Stimulated activated CD4-positive, alpha-beta T cell treated with anti-CD3 and anti-CD28 coated beads, Interleukin-15, amount 100 ng/mL, for 48 hours (primary cell): ENCODE measurements around the gene CEP63.
A peak's percentile ranks its signal among the peaks of the same experiment; 100 is the strongest.
"Not testable (repeated sequence)": the region's sequence is repeated elsewhere in the genome, so short reads cannot be mapped to it uniquely, and the experiment has no call there.

Experiments
- DNase-seq, 2 donors: peaks; one replicate each; pipeline ENCODE4 v3.0.0-alpha.2; 2020; ENCODE audit warnings: low read depth in 2 of 2

The CEP63 gene

DNA sequence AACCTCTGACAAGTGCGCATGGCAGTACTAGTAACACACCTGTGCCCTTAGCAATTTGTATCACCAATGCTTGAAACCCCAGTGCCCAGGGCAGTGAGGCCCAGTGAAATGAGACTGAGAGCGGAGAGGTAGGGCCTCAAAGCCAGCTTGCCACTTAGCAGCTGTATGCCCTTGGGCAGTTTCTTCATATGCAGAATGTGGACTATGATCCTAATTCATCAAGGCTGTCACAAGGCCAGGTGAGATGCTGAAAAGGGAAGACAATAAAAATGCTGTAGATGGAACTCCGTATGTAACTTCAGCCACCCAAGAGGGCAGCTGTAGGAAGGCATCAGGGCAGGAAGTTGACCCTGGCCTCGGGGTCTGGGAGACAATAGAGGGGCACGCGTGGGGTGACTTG lies 90.6 kb downstream of the CEP63 start:
- DNase-seq, result no peak

DNA sequence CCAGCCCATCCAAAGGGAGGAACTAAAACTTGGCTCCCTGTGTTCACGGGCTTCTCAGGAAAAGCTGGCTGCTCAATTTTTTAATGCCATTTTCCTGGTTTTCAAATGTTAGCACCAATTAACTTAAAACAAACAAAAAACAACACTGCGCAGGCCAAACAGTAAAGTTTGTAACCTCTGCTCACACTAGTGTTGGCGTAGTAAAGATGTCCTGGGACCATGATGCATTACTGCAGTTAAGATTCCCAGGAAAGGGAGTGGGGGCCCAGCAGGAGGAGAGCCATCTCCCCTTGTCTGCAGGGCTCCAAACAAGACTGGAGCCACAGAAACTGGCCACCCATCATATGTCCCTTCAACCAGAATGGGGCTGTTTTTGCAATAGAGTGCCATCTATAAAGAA lies 91.0 kb downstream of the CEP63 start:
- no peak for DNase-seq

- DNase-seq, result no peak
These were observed 93.3 kb downstream of the CEP63 start for GRCh38 chr3:134579141-134579665.

DNA sequence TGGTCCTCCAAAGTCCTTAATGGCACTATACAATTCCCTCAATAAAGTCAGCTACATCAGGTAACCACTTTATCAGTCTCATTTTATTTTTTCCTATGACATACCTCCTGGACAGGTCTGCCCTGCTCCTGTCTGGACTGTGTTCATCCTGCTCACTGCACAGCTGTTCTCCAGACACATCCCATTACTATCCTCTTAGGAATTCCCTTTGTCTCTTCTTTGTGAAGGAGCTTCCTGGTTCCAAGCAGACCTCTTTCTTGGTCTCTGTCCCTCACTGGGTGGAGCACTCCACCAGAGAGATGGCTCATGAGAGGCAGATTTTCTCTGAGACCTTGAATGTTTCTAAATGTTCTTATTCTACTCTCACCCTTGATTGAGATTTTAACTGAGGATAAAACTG lies 104.9 kb downstream of the CEP63 start:
- no peak for DNase-seq

DNA sequence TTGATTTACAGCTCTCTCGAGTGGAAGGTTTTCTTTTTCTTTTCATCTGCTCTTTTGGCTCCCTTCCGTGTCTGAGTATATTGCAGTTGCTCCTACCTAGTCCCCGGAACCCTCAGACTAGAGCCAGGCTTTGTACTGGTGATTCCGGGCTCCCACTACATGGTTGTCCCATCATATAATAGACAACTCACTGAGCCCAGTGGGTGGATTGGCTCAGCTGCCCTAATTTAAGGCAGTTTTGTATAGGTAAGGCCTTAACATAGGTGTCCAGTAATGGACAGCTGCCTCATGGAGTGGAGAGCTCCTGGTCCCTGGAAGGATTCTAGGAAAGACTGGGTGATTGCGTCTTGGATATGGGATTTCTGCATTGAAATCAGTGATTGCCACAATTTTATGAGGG lies 106.9 kb downstream of the CEP63 start:
- DNase-seq, result no peak

- no peak for DNase-seq
These were observed 108.5 kb downstream of the CEP63 start for GRCh38 chr3:134594331-134594741.

GRCh38 chr3:134594986-134595385 lies 109.1 kb downstream of the CEP63 start:
- DNase-seq, result not testable (repeated sequence)

GRCh38 chr3:134597390-134597970 lies 111.6 kb downstream of the CEP63 start:
- no peak for DNase-seq

- DNase-seq, result no peak
These were observed 113.1 kb downstream of the CEP63 start for GRCh38 chr3:134598763-134599545.

DNA sequence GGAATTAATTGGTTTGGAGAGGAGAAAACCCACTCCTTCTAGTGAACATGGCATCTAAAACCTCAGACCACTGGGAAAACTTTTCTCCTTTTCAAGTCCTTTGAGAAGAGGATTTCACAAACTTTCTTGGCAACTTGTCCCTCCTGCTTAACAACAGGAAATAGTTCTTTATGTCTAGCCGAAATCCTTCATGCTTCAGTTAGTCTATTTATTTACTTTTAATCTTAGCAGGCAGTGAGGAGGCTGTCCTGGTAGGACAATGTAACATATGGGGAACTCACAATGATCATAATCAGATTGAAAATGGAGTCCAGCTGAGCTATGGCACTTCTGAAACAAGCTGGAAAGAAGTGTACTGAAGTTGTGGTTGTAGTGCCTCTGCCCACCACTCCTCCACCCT lies 114.3 kb downstream of the CEP63 start:
- no peak for DNase-seq

GRCh38 chr3:134600685-134601463 lies 115.0 kb downstream of the CEP63 start:
- peak; percentile 38 to 63 for DNase-seq

DNA sequence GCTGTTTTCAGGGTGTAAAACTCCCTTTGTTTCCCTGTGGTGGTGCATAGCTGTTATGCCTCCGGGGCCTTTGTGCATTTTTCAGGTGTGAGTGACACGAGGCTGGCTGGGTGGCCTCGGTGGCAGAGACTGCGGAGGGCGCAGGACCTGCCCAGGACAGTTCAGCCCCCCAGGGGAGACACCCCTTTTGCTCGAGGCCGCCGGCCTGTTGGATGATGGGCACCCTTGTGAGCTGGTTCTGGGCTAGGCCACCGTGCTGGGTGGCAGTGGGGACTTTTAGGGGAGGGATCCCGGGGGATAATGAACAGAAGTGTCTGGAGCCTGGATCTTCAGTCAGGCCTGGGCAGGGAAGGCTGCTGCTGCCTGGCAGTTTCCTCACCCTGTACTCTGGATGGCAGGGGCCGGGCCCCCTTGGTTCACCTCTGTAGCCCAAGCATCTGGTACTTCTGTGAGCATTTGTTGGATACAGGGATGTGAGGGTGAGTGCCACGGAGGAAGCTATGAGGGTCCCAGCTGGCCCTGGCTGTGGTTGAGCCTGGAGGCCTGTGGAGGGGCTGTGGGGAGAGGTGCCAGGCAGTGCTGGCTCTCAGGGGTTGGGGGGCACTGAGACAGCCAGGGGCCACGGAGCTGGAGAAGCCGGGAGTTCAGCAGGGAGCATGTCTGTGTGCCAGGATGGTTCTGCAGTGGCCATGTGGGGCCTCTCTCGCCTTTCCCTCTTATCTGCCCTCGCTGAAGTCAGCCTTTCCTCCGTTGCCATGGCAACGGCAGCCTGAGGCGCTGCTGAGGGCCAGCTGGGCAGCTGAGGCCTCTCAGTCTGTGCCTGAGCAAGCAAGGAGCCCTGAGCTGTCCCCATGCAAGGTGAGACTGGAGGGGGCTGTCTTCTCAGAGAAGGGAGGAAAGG lies 115.9 kb downstream of the CEP63 start:
- no peak for DNase-seq

- no peak for DNase-seq
These were observed 116.6 kb downstream of the CEP63 start for GRCh38 chr3:134602440-134602814.

DNA sequence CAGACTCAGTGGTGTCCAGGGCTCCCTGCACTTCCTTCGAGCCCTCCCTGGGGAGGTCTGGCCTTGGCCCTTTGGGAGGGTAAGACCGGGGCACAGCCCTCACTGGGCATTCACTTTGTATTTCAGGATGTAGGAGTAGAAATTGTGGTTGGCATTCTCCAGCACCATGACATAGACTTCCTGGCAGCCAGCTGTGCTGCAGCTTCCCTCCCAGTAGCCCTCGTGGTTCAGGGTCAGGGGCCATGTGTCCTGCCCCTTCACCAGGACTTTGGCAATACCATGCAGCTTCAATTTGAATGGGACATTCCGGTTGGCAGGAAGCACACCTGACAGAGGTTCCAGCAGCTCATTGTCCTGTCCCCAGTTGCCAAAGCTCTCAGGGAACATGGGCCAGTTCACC lies 117.6 kb downstream of the CEP63 start:
- no peak for DNase-seq

GRCh38 chr3:134603956-134604355 lies 118.1 kb downstream of the CEP63 start:
- no peak for DNase-seq

DNA sequence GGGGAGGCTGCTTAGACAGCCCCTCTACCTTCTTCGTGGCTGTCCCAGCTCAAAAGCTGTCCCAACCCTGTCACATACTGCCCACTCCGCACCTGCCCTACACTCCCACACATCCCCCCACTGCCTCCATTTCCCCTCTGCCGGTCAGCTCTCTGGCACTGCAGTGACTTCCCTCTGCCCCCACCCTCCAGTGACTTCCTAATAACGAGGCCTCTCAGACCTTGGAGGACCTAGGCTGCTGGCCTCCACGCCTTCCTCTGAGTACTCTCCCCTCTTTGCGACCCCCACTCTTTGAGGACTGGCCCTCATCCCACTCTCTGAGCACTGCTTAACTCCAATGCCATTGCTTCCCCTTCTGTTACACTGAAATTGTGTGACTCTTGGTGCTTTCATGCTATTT lies 119.7 kb downstream of the CEP63 start:
- no peak for DNase-seq

DNA sequence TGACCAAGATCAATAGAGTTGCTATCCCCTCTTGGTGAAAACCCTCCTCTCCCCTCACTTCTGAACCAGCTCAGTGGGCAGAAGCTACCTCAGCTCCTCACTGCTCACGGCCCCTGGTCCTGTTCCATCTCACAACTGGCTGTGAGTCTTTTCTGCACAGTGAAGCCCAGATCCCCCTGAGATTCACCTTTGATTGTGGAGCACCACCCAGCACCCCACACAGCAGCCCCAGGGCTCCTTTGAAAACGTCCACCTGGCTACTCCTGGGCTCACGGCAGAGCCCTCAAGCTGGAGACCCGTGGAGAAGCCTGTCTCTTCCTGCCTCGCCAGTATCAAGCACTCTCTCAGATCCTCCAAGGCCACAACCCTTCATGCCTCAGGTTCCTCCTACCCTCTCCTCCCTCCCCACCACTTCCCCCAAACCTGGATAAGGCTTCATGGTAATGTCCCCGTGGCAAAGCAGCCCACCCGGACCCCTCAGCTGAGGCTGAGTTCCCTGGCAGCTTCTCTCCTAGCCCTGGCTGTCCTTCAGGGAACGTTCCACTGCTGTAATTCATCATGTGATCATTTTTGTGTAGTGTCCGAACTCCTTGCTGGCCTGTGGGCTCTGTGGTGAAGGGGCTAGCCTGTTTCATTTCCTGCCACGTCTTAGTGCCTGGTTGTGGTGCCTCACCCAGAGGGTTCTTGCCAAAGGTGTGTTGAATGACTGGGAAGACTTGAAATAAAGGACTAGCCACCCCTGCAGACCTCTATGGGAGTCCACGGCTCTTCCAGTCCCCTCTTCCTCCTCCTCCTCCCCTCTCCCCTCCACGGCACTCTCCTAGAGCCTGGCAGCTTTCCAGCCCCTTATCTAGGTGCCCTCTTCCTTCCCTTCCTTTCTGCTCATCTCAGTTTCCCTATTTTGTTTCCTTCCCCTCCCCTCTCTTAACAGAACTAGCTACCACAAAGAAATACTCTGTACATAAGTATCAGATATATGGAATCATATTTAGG lies 120.5 kb downstream of the CEP63 start:
- no peak for DNase-seq

DNA sequence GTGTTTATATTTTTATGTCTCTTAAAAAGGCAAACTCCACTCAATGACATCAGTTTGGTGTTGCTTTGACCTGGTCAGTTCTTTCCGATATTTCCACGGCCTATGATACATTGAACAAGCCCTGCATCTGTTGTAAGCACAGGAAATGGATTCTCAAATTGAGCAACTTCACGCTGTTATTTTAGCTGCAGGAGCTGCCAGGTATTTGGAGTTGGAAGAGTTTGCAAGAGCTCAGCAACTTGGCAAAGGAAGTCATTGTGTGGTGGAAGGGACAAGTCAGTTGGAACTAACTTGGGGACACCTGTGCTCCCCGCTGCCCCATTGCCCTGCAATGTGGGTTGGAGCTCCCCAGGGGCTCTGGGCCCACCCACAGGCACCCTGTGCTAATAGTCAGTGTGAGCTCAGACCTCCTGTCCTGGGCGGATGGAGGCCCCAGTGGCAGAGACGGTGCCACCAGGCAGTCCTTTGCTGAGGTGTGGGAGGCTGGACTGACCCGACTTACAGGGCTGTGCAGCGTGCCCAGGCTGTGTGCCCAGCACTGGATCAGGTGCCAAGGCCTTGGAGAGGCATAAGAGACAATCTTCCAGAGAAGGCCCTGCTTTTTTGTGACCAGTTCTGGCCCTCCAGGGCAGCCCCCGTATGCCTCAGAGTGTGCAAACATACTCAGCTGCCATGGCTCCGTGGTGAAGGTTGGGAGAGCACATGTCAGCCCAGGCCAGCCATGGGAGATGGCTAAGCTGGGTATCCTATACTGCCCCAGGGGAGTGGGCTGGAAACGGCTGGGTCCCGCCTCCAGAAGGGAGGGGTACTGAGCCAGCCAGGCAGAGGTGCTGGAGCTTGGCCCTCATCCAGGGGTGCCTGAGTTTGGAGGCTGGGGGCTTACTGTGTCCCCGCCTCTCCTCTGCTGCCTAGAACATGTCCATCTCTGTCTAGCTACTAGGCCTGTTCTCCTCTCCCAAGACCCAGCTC lies 121.5 kb downstream of the CEP63 start:
- no peak for DNase-seq
